HepG2 (cell line): ENCODE measurements around the gene ZNF554. TPM values are rescaled to one million over a fixed set of nuclear protein-coding genes. Genes with fewer than 3 reads are reported as not detected.

Experiments
- ATF7 ChIP-seq, 2 experiments: fragments of 450-650 bp in 1 of 2; sonication (generic) in 1 of 2; formaldehyde crosslinking in 1 of 2; IDR thresholded peaks; 2 replicates each; pipeline versions ENCODE4 v1.4.0 to v1.6.1; 2016 to 2020; ENCODE audit warnings: antibody characterized with exemption in 1 of 2, mild to moderate bottlenecking in 1 of 2, missing genetic modification reagents in 1 of 2
- BORCS8-MEF2B ChIP-seq: sonication (generic); formaldehyde crosslinking; IDR thresholded peaks from 2 replicates; pipeline ENCODE4 v1.8.0; 2022; ENCODE audit warnings: mild to moderate bottlenecking, missing genetic modification reagents
- HNRNPLL ChIP-seq: fragments of 200-400 bp; formaldehyde crosslinking; IDR thresholded peaks from 2 replicates; pipeline ENCODE4 v1.6.1; 2017; ENCODE audit warnings: mild to moderate bottlenecking, low read depth, low read length; ENCODE audit not compliant: poor library complexity, severe bottlenecking
- KLF13 ChIP-seq: sonication (generic); formaldehyde crosslinking; IDR thresholded peaks from 2 replicates; pipeline ENCODE4 v1.4.0; 2020; ENCODE audit warnings: mild to moderate bottlenecking, missing genetic modification reagents
- KLF9 ChIP-seq: IDR thresholded peaks from 2 replicates; pipeline ENCODE4 v1.6.1; 2016; ENCODE audit warnings: low read depth
- MEIS1 ChIP-seq: sonication (generic); formaldehyde crosslinking; IDR thresholded peaks from 2 replicates; pipeline ENCODE4 v1.9.0; 2021; ENCODE audit warnings: mild to moderate bottlenecking, missing genetic modification reagents, moderate library complexity, borderline replicate concordance
- NKX3-1 ChIP-seq: sonication (generic); formaldehyde crosslinking; IDR thresholded peaks from 2 replicates; pipeline ENCODE4 v1.5.0; 2020; ENCODE audit warnings: missing genetic modification reagents
- PHF8 ChIP-seq: sonication (generic); formaldehyde crosslinking; IDR thresholded peaks from 2 replicates; pipeline ENCODE4 v1.5.0; 2020; ENCODE audit warnings: missing genetic modification reagents
- PITX1 ChIP-seq: sonication (generic); formaldehyde crosslinking; IDR thresholded peaks from 2 replicates; pipeline ENCODE4 v1.5.1; 2020; ENCODE audit warnings: mild to moderate bottlenecking, missing genetic modification reagents
- SCMH1 ChIP-seq: sonication (generic); formaldehyde crosslinking; IDR thresholded peaks from 2 replicates; pipeline ENCODE4 v1.9.0; 2021; ENCODE audit warnings: missing genetic modification reagents, mild to moderate bottlenecking, borderline replicate concordance
- ZNF460 ChIP-seq: sonication (generic); formaldehyde crosslinking; IDR thresholded peaks from 2 replicates; pipeline ENCODE4 v1.5.1; 2020; ENCODE audit warnings: missing genetic modification reagents, mild to moderate bottlenecking, borderline replicate concordance
- ZNF558 ChIP-seq: sonication (generic); formaldehyde crosslinking; IDR thresholded peaks from 2 replicates; pipeline ENCODE4 v1.9.0; 2022; ENCODE audit warnings: mild to moderate bottlenecking, missing genetic modification reagents, borderline replicate concordance
- ZNF605 ChIP-seq: sonication (generic); formaldehyde crosslinking; IDR thresholded peaks from 2 replicates; pipeline ENCODE4 v1.8.0; 2022; ENCODE audit warnings: mild to moderate bottlenecking, missing genetic modification reagents
- ZNF772 ChIP-seq: sonication (generic); formaldehyde crosslinking; IDR thresholded peaks from 2 replicates; pipeline ENCODE4 v1.5.0; 2020; ENCODE audit warnings: mild to moderate bottlenecking, missing genetic modification reagents
- polyA plus RNA-seq, 8 experiments: library from polyadenylated mRNA; depleted of rRNA in 3 of 8; stranded (reverse) in 7 of 8; unstranded in 1 of 8; fragments of >200 nt; fragmentation: Illumina TruSeq in 4 of 8; extraction: Trizol in 4 of 8; gene quantifications; 2 replicates each; pipeline versions ENCODE4 v1.2.1 to v1.2.3, GENCODE V29; 2011 to 2016; ENCODE audit warnings: low read depth in 4 of 8, missing spikeins in 1 of 8, mixed read lengths in 1 of 8; ENCODE audit not compliant: insufficient read depth in 1 of 8
- total RNA-seq, 5 experiments: library from RNA; depleted of rRNA; stranded (reverse); fragments of >200 nt; fragmentation: Illumina TruSeq; extraction: Trizol; gene quantifications; 2 replicates each; pipeline ENCODE4 v1.2.3, GENCODE V29; 2016; ENCODE audit warnings: low read depth in 1 of 5
- TF ChIP-seq, protein P1 (sequence below), 2 experiments: fragments of 450-650 bp in 1 of 2; sonication (generic) in 1 of 2; formaldehyde crosslinking in 1 of 2; IDR thresholded peaks; 2 replicates each; pipeline versions ENCODE4 v1.6.1 to v1.8.0; 2016 to 2022; ENCODE audit warnings: antibody characterized with exemption in 1 of 2, mild to moderate bottlenecking in 1 of 2, missing genetic modification reagents in 1 of 2
- TF ChIP-seq, protein P2 (sequence below): IDR thresholded peaks from 2 replicates; pipeline ENCODE4 v1.6.1; 2016; ENCODE audit warnings: mild to moderate bottlenecking

ZNF554 gene
- total and polyA plus RNA-seq, 2 of the 13 experiments (the other 11 are each of a cell fraction or from before 2014, with no cell fraction given): 2.2 to 2.7 TPM

DNA sequence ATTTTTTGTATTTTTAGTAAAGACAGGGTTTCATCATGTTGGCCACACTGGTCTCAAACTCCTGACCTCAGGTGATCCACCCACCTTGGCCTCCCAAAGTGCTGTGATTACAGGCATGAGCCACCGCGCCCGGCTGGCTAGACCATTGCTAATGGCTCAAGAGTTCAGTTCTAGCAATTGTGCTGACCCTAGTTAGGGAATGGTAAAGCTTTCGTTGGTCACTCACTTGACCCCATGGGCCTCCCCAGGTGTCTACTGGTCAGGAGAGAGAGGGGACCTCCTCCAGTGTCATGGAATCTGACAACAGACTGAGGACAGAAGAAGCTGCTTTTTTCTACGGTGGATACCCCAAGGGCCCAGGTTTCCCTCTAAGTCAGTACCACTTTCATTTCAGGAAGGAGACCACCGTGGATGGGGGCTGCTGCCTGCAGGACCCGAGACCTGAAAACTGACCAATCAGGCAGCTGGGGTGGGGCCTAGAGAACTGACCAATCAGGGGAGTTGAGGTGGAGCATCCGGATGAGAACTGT lies 46.9 kb downstream of the ZNF554 start (continued):
- TF ChIP-seq, protein P1, sequence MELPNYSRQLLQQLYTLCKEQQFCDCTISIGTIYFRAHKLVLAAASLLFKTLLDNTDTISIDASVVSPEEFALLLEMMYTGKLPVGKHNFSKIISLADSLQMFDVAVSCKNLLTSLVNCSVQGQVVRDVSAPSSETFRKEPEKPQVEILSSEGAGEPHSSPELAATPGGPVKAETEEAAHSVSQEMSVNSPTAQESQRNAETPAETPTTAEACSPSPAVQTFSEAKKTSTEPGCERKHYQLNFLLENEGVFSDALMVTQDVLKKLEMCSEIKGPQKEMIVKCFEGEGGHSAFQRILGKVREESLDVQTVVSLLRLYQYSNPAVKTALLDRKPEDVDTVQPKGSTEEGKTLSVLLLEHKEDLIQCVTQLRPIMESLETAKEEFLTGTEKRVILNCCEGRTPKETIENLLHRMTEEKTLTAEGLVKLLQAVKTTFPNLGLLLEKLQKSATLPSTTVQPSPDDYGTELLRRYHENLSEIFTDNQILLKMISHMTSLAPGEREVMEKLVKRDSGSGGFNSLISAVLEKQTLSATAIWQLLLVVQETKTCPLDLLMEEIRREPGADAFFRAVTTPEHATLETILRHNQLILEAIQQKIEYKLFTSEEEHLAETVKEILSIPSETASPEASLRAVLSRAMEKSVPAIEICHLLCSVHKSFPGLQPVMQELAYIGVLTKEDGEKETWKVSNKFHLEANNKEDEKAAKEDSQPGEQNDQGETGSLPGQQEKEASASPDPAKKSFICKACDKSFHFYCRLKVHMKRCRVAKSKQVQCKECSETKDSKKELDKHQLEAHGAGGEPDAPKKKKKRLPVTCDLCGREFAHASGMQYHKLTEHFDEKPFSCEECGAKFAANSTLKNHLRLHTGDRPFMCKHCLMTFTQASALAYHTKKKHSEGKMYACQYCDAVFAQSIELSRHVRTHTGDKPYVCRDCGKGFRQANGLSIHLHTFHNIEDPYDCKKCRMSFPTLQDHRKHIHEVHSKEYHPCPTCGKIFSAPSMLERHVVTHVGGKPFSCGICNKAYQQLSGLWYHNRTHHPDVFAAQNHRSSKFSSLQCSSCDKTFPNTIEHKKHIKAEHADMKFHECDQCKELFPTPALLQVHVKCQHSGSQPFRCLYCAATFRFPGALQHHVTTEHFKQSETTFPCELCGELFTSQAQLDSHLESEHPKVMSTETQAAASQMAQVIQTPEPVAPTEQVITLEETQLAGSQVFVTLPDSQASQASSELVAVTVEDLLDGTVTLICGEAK (IDR thresholded peaks at IDR 0.05): no peak
- TF ChIP-seq, protein P1 (CRISPR knock-in tag; IDR thresholded peaks at IDR 0.05): no peak
- no peak for TF ChIP-seq HNRNPLL
- TF ChIP-seq KLF9 (CRISPR knock-in tag): no peak
- TF ChIP-seq PITX1 (CRISPR knock-in tag): no peak
- no peak for TF ChIP-seq PHF8 (CRISPR knock-in tag)
- TF ChIP-seq NKX3-1 (CRISPR knock-in tag): no peak
- TF ChIP-seq ZNF772 (CRISPR knock-in tag): no peak
- no peak for TF ChIP-seq ZNF460
- no peak for TF ChIP-seq MEIS1 (CRISPR knock-in tag)
- TF ChIP-seq ATF7 (IDR thresholded peaks at IDR 0.05): no peak
- no peak for TF ChIP-seq ATF7 (CRISPR knock-in tag; IDR thresholded peaks at IDR 0.05)
- peak; percentile 34; the same call in 1 of the 2 replicates for TF ChIP-seq ZNF605 (CRISPR knock-in tag)
- TF ChIP-seq BORCS8-MEF2B (CRISPR knock-in tag): no peak
- no peak for TF ChIP-seq SCMH1
- TF ChIP-seq, protein P2, sequence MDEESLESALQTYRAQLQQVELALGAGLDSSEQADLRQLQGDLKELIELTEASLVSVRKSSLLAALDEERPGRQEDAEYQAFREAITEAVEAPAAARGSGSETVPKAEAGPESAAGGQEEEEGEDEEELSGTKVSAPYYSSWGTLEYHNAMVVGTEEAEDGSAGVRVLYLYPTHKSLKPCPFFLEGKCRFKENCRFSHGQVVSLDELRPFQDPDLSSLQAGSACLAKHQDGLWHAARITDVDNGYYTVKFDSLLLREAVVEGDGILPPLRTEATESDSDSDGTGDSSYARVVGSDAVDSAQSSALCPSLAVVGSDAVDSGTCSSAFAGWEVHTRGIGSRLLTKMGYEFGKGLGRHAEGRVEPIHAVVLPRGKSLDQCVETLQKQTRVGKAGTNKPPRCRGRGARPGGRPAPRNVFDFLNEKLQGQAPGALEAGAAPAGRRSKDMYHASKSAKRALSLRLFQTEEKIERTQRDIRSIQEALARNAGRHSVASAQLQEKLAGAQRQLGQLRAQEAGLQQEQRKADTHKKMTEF (CRISPR knock-in tag): 0 out of 2 replicates have a peak, but pooled peaks have one; percentile 1
- no peak for TF ChIP-seq KLF13 (CRISPR knock-in tag)
- TF ChIP-seq ZNF558: no peak
